GM19099 (cell line): ENCODE measurements around the gene PLB1.

ENCODE experiments used
- POLR2A ChIP-seq: IDR thresholded peaks from 3 replicates; pipeline ENCODE4 v1.6.1; 2011; ENCODE audit warnings: low read depth; ENCODE audit not compliant: insufficient read length; ENCODE audit errors: extremely low read depth

The PLB1 gene

GRCh38 chr2:28495551-28496250 is at the start of gene PLB1:
TSS of gene PLB1 (plus strand) at chr2:28496060. CDS start at chr2:28496115, 55 bp downstream.
- no peak for TF ChIP-seq POLR2A

DNA sequence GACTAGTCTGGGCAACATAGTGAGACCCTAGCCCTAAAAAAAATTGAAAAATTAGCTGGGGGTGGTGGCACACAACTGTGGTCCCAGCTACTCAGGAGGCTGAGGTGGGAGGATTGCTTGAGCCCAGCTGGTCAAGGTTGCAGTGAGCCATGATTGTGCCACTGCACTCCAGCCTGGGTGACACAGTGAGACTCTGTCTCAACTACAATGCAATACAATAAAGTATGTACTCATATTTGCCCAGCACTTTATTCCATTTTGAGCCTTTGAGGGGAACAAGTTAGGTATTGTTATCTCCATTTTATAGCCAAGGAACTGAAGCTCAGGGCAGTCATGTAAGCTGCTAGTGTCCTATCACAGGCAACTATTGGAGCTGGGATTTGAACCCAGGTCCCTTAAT is 49.3 kb upstream of the PLB1 start:
- no peak for TF ChIP-seq POLR2A

GRCh38 chr2:28447086-28447485 is 48.8 kb upstream of the PLB1 start:
- no peak for TF ChIP-seq POLR2A

DNA sequence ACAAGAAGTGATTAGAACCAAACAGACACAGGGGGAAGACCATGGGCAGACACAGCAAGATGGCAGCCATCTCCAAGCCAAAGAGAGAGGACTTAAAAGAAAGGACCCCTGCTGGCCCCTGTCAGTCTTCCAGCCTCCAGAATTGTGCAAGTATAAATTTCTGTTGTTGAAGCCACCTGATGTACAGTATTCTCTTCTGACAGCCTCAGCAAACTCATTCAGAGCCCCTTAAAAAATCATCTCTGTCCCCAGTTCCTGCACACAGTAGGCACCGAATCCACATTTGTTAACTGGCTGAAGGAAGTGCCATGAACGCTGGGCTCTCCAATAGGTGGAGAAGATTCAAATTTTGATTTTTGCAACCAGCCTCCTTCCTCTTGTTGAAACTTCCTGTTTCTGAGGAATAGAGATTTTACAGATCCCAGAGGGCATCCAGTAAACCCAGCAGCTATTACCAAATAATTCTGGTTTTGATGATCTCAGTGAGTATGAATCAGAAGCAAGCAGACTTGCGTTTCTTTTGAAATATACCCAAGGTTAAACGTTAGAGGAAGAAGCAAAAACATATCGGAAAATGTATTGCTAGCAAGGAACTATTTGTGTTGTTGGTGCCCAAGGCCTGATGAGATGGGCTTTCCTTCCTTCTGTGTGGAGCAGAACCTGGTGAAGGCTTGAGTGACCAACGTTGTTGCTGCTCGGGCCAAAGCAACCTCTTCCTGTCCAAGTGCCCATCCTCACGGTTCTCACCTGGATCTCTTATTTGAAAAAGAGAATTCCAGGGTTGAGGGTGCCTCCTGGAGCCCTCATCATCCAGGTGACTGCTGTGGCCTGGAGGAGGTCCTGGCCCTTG is 47.7 kb upstream of the PLB1 start:
- TF ChIP-seq POLR2A = no peak

DNA sequence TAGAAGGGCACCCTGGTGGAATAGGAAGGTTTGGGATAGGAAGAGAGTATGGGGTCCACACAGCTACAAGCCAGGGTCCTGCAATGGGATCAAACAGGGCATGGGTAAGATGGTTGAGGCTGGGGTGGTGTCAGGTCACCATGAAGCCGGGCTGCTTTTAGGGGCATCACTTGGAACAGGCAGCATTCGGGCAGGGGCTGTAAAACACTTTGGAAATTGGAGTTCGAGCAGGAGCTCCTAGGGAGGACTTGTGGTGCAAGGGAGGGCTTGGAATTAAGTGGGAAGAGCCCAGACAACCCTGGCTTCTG is 47.1 kb upstream of the PLB1 start:
- no peak for TF ChIP-seq POLR2A

DNA sequence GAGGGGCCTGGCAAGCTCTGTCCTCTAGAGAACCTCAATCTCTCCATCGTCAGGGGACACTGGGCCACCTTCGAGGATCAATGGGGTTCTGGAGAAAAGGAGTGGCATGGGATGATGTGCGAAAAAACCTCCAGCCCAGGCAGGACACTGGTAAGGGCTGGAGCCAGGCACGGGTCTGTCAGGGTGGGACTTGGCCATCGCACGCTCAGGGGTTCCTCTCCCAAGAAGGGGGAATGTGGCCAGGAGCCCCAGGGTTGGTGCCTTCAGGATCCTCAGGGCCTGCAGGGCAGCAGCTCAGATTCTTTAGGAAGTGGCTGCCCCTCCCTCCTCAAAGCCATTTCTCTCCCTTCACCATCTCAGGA is 46.8 kb upstream of the PLB1 start:
- TF ChIP-seq POLR2A = no peak

- no peak for TF ChIP-seq POLR2A
Observed at GRCh38 chr2:28449488-28450395, 46.1 kb upstream of the PLB1 start.

GRCh38 chr2:28450901-28451565 is 44.8 kb upstream of the PLB1 start:
- no peak for TF ChIP-seq POLR2A

DNA sequence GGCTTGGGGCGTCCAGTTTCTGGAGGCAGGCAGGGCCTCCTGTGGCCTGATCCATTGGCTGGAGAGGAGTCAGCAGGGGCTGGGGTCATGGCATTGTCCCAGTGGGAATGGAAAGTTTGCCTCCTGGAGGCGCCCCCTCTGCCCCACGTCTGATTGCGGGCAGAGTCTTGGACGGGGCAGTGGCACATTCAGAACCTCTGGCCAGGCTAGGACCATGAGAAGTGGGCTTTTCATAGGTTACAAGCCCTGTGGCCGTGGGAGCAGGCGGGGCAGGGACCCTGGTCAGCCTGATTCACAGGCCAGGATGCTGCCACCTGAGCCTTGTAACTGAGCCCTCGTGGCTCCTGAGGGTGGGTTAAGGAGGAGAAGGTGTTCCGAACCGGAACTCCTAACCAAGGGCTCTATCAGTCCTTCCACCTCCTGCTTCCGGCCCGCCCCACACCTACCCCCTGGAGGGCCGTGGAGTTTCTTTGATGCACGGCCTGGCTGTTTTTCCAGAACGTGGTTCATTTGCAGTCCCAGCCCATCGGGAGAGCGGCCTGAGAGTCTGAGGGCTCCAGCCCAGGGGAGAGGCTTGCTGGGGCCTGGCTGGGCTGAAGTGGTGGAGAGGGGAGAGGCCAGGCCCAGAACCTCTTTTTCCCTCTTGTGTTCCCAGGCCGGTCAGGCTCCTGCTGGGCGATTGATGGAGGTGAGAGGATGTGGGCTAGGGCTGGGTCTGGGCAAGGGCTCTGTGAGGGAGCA is 43.9 kb upstream of the PLB1 start:
- no peak for TF ChIP-seq POLR2A

GRCh38 chr2:28452534-28453081 is 43.3 kb upstream of the PLB1 start:
- TF ChIP-seq POLR2A = no peak

DNA sequence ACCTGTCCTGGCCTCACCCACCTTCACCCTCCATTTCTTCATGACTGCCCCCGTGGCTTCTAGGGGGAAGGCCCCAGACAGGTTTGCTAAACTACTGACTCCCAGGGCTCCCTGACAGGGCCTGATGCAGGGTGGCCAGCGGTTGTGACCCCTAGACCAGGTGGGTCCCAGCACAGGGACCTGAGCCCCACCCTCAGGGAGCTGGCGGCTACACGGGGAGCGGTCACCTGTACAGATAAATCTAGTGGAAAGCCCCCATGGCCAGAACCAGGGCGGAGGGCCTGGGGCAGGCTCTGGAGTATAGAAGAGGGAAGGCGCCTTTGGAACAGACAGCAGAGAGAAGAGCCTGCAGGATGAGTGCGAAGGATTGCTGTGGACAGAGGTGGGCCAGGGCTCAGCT is 42.5 kb upstream of the PLB1 start:
- no peak for TF ChIP-seq POLR2A

GRCh38 chr2:28454016-28454930 is 41.6 kb upstream of the PLB1 start:
- no peak for TF ChIP-seq POLR2A

- TF ChIP-seq POLR2A = no peak
Observed at GRCh38 chr2:28457237-28457636, 38.6 kb upstream of the PLB1 start.
